Fibroblast of lung (primary cell): Measurements from ENCODE around the gene NFKBIE.

Experiments used
- EZH2 ChIP-seq: IDR thresholded peaks from 2 replicates; pipeline ENCODE4 v1.5.1; 2012; ENCODE audit warnings: low read length, control low read depth, mild to moderate bottlenecking; ENCODE audit errors: missing control alignments
- TF ChIP-seq, protein P1 (sequence below), 2 donors: IDR thresholded peaks in 1 of 2; conservative IDR thresholded peaks in 1 of 2; 1 replicate in 1 of 2; 2 replicates in 1 of 2; pipeline ENCODE4 v1.5.1; 2011 to 2012; ENCODE audit warnings: low read length in 2 of 2, control low read depth in 1 of 2, inconsistent platforms in 1 of 2, low read depth in 1 of 2, mild to moderate bottlenecking in 1 of 2

DNA sequence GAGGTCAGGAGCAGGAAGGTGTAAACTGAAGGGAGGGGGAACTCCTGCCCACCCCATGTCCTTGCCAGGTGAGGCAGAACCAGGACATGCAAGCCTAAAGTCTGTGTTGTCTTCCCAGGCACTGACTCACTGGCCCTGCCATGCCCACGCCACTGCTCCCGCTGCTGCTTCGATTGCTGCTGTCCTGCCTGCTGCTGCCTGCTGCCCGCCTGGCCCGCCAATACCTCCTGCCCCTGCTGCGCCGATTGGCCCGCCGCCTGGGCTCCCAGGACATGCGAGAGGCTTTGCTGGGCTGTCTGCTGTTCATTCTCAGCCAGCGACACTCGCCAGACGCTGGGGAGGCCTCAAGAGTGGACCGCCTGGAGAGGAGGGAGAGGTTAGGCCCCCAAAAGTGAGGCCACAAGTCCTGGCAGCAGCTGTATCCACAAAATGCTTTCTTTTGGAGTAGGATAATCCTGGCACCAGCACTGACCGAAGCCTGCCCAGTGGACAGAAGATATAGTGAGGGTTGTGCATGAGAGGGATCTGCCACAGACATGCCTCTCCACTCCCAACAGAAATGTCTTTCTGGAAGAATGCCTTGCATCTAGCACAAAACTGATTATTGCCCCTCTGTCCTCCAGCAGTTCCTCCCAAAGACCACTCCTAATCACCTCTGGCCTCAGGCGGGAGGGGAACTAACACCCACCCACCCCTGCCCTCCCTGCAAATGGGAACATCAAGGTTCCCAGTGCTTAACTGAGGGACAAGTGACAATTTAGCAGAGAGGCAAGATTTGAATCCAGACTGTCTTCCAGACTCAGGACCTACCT lies 47.8 kb downstream of the NFKBIE start:
- TF ChIP-seq, protein P1, sequence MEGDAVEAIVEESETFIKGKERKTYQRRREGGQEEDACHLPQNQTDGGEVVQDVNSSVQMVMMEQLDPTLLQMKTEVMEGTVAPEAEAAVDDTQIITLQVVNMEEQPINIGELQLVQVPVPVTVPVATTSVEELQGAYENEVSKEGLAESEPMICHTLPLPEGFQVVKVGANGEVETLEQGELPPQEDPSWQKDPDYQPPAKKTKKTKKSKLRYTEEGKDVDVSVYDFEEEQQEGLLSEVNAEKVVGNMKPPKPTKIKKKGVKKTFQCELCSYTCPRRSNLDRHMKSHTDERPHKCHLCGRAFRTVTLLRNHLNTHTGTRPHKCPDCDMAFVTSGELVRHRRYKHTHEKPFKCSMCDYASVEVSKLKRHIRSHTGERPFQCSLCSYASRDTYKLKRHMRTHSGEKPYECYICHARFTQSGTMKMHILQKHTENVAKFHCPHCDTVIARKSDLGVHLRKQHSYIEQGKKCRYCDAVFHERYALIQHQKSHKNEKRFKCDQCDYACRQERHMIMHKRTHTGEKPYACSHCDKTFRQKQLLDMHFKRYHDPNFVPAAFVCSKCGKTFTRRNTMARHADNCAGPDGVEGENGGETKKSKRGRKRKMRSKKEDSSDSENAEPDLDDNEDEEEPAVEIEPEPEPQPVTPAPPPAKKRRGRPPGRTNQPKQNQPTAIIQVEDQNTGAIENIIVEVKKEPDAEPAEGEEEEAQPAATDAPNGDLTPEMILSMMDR (conservative IDR thresholded peaks at IDR 0.05 in 1 of 2, IDR thresholded peaks at IDR 0.05 in 1 of 2; ENCODE audit: low read depth in 1 of 2, low read length in 2 of 2) = no peak
- TF ChIP-seq EZH2 = no peak
